Fibroblast of lung (primary cell): ENCODE results near the gene RPAP3.

Experiments used
- CTCF ChIP-seq, 2 donors: IDR thresholded peaks in 1 of 2; conservative IDR thresholded peaks in 1 of 2; 1 replicate in 1 of 2; 2 replicates in 1 of 2; pipeline ENCODE4 v1.5.1; 2011 to 2012; ENCODE audit warnings: low read length in 2 of 2, control low read depth in 1 of 2, inconsistent platforms in 1 of 2, low read depth in 1 of 2, mild to moderate bottlenecking in 1 of 2
- EZH2 ChIP-seq: IDR thresholded peaks from 2 replicates; pipeline ENCODE4 v1.5.1; 2012; ENCODE audit warnings: low read length, control low read depth, mild to moderate bottlenecking; ENCODE audit errors: missing control alignments

DNA sequence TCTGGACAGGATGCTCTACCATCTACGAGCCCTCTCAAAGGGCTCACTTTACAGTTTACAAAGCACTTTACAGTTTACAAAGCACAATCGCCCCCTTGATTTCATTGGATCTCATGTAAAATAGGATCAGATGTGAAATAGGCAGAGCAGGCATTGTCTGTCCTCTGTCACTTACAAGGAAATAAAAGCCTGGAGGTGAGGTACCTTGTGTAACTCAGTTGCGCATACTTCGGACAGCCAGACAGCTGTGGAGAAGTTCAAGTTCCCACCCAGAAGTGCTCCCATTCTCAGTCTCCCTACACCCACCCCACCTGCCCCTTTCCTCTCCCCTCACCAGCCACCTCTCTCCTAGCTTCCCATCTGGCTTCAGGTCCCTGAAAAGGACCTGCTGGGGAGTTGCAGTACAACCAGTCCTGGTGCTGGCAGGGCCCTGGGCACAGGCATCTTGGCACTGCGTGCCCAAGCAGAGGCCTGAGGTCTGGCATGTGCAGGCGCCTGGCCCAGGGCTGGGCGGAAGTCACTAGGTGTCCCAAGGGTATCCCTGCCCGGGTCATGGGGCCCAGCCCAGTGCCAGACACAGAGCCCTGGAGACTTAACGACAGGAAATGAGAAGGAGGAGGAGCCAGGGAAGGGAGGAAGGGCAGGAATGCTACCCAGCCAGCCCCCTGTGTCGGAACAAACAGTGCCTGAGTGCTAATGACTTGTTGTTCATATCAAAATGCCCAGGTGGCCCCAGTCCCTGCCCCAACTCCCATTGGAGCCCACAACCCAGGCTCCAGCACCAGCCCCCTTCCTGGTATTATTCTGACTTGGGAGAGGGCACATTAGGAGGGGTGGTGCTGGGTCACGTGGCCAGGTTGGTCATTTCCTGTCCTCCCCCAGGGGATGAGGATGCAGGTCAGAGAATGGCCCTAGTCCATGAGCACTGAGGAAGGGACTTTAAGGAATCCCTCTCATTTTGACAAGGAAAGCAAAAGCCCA lies 47.5 kb upstream of the RPAP3 start:
- TF ChIP-seq CTCF (conservative IDR thresholded peaks at IDR 0.05 in 1 of 2, IDR thresholded peaks at IDR 0.05 in 1 of 2; ENCODE audit: low read depth in 1 of 2, low read length in 2 of 2) = no peak
- no peak for TF ChIP-seq EZH2
